GM12874 (cell line): ENCODE results near the gene RAD50.

ENCODE experiments used
- TF ChIP-seq, protein P1 (sequence below): IDR thresholded peaks from 2 replicates; pipeline ENCODE4 v1.5.1; 2011; ENCODE audit warnings: low read depth, mild to moderate bottlenecking, control low read depth, low read length, moderate library complexity; ENCODE audit not compliant: insufficient read depth

RAD50 gene

DNA sequence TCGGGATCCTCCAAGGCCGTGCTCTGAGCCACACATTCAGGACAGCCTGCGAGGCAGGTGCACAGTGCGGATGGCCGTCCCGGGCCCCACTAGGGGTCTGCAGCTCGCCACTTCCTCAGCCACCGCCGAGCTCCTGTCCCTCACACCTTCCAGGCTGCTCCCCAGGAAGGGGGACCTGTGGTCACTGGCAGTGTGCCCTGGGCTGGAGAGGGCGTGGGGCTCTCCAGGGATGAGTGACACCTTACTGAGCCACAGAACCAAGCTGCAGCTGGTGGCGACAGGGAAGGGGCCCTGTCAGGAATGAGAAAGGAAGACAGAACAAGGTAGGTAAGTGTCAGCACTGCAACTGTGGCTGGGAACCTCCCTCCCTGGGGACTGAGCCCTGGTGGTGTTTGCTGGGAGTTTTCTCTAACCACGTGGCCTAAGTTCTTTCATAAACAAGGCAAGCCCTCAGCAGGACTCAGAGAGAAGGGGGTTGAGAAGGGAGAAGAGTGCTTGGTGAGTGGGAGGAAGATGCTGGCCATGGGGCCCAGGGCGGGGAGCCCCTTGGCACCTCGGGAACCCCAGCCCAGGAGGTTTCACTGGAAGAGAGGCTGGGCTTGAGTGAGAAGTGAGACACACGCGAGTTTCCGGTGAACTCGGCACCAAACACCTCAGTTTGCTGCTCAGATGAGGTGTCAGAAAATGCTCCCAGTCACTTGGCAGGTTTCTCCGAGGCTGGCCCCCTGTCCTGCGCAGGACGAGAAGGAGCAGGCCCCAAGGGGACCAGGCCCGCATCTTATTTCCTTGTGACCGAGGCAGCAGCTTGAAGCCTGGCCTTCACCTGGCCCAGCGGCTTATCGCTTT lies 106.4 kb downstream of the RAD50 start:
- TF ChIP-seq, protein P1, sequence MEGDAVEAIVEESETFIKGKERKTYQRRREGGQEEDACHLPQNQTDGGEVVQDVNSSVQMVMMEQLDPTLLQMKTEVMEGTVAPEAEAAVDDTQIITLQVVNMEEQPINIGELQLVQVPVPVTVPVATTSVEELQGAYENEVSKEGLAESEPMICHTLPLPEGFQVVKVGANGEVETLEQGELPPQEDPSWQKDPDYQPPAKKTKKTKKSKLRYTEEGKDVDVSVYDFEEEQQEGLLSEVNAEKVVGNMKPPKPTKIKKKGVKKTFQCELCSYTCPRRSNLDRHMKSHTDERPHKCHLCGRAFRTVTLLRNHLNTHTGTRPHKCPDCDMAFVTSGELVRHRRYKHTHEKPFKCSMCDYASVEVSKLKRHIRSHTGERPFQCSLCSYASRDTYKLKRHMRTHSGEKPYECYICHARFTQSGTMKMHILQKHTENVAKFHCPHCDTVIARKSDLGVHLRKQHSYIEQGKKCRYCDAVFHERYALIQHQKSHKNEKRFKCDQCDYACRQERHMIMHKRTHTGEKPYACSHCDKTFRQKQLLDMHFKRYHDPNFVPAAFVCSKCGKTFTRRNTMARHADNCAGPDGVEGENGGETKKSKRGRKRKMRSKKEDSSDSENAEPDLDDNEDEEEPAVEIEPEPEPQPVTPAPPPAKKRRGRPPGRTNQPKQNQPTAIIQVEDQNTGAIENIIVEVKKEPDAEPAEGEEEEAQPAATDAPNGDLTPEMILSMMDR, result no peak

DNA sequence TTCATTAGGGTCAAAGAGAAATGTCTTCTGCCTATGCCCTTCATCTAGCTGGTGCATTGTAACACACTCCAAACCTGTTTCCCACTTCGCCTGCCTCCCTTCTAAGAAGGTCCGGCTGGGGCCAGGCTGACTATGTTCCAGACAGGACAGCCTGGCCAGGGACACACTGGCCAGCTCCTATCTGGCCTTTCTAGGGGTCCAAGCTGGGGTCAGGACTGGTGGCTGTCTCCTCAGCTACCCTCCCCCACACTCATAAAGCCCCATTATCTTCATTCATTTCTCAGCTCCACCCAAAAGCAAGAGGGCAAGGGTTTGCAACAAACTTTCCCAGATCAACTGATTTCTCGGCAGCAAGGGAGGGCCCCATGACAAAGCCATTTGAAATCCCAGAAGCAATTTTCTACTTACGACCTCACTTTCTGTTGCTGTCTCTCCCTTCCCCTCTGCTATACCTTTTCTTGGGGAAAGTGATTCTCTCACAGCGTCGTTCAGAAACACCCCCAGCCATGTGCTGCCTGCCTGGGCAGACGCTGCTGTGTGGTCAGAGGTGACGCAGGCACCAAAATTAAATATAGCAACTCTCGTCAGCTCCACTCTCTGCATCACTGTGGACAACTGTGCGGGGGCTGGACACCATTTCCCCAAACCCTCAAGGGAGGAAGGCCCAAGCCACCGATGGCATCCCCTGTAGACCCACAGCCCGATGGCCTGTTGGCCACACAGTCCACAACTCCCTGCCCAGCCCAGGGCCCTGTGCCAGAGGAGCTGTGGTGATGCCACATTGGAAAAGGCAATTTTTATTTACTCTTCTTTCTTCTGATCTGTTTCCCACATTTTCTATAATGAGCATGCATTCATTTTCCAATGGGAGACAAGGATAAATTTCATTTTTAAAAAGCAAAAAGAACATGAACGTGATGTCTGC lies 107.3 kb downstream of the RAD50 start:
- TF ChIP-seq, protein P1, result no peak

- TF ChIP-seq, protein P1, result no peak
Observed at GRCh38 chr5:132664696-132665209, 108.0 kb downstream of the RAD50 start.

GRCh38 chr5:132665574-132666080 lies 108.8 kb downstream of the RAD50 start:
- TF ChIP-seq, protein P1, result no peak

- TF ChIP-seq, protein P1, result no peak
Observed at GRCh38 chr5:132666310-132667123, 109.7 kb downstream of the RAD50 start.

GRCh38 chr5:132667309-132667708 lies 110.5 kb downstream of the RAD50 start:
- TF ChIP-seq, protein P1, result no peak
